GM21619 (cell line): Measurements from ENCODE around the gene TMEM14C.

Experiments used
- ATAC-seq: cut with Tn5 transposase; IDR thresholded peaks from one replicate; pipeline ENCODE4 v1.9.1; 2021; ENCODE audit not compliant: unreplicated experiment

TMEM14C gene

GRCh38 chr6:10759312-10759839 lies 36.5 kb downstream of the TMEM14C start:
- ATAC-seq = peak; percentile 65

- no peak for ATAC-seq
Observed at GRCh38 chr6:10759884-10760329, 37.0 kb downstream of the TMEM14C start.

- no peak for ATAC-seq
Observed at GRCh38 chr6:10763006-10763405, 40.1 kb downstream of the TMEM14C start.

GRCh38 chr6:10769419-10769818 lies 46.5 kb downstream of the TMEM14C start:
- no peak for ATAC-seq

- ATAC-seq = no peak
Observed at GRCh38 chr6:10771371-10771894, 48.6 kb downstream of the TMEM14C start.

GRCh38 chr6:10778230-10778629 lies 55.4 kb downstream of the TMEM14C start:
- ATAC-seq = no peak

- no peak for ATAC-seq
Observed at GRCh38 chr6:10779076-10779475, 56.2 kb downstream of the TMEM14C start.
